Glutamatergic neuron (in vitro differentiated cells): ENCODE results near the gene SAPCD1. TPM values are rescaled to one million over a fixed set of nuclear protein-coding genes. Genes with fewer than 3 reads are reported as not detected.

Experiments used
- DNase-seq: peaks from one replicate; pipeline ENCODE4 v3.0.0; 2022
- H3K27ac Mint-ChIP-seq: one replicate; pipeline ENCODE4 v1.8.0; 2020; ENCODE audit warnings: mild to moderate bottlenecking, mixed read lengths, inconsistent platforms; ENCODE audit not compliant: unreplicated experiment
- H3K27me3 Mint-ChIP-seq: one replicate; pipeline ENCODE4 v1.8.0; 2020; ENCODE audit warnings: mild to moderate bottlenecking, moderate library complexity, mixed read lengths, inconsistent platforms; ENCODE audit not compliant: unreplicated experiment
- H3K36me3 Mint-ChIP-seq: one replicate; pipeline ENCODE4 v1.8.0; 2020; ENCODE audit warnings: mild to moderate bottlenecking, mixed read lengths, inconsistent platforms; ENCODE audit not compliant: unreplicated experiment
- H3K4me1 Mint-ChIP-seq: one replicate; pipeline ENCODE4 v1.8.0; 2020; ENCODE audit warnings: mild to moderate bottlenecking, low read depth, mixed read lengths, inconsistent platforms; ENCODE audit not compliant: unreplicated experiment
- H3K4me3 Mint-ChIP-seq: one replicate; pipeline ENCODE4 v1.8.0; 2020; ENCODE audit warnings: mild to moderate bottlenecking, mixed read lengths, inconsistent platforms; ENCODE audit not compliant: unreplicated experiment
- H3K9me3 Mint-ChIP-seq: one replicate; pipeline ENCODE4 v1.8.0; 2020; ENCODE audit warnings: mild to moderate bottlenecking, moderate library complexity, mixed read lengths, inconsistent platforms; ENCODE audit not compliant: unreplicated experiment
- total RNA-seq: library from RNA; stranded (reverse); fragmentation: NEBNext Ultra II Directional; extraction: Animal tissue kit (Norgen Biotek cat#: 25700); gene quantifications from one replicate; pipeline ENCODE4 v1.2.1, GENCODE V29; 2021; ENCODE audit not compliant: unreplicated experiment
- TF ChIP-seq, protein P1 (sequence below): fragments of 200-600 bp; sonication (generic); IDR thresholded peaks from one replicate; pipeline ENCODE4 v1.5.0; 2021; ENCODE audit not compliant: partially characterized antibody, unreplicated experiment

SAPCD1 gene
- total RNA-seq, 1 donor from 2014 or later = 3.7 TPM

GRCh38 chr6:31721351-31722020 lies 41.0 kb upstream of the SAPCD1 start, which contains the start of gene LY6G6C:
Gene LY6G6C, minus strand, starts transcription at chr6:31721746. Its CDS starts 67 bp downstream, at chr6:31721679.
- Mint-ChIP-seq H3K27ac (no peak within 1 kb of the TSS), H3K9me3 (peaks cover 11% of the 10 kb centered on the region), H3K27me3 (peaks cover 14% of the 10 kb centered on the region), H3K4me3 (no peak within 1 kb of the TSS), H3K36me3 (peaks cover 10% of the 10 kb centered on the region), H3K4me1 (no peaks in the 10 kb centered on the region)
- TF ChIP-seq, protein P1, sequence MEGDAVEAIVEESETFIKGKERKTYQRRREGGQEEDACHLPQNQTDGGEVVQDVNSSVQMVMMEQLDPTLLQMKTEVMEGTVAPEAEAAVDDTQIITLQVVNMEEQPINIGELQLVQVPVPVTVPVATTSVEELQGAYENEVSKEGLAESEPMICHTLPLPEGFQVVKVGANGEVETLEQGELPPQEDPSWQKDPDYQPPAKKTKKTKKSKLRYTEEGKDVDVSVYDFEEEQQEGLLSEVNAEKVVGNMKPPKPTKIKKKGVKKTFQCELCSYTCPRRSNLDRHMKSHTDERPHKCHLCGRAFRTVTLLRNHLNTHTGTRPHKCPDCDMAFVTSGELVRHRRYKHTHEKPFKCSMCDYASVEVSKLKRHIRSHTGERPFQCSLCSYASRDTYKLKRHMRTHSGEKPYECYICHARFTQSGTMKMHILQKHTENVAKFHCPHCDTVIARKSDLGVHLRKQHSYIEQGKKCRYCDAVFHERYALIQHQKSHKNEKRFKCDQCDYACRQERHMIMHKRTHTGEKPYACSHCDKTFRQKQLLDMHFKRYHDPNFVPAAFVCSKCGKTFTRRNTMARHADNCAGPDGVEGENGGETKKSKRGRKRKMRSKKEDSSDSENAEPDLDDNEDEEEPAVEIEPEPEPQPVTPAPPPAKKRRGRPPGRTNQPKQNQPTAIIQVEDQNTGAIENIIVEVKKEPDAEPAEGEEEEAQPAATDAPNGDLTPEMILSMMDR = no peak
- DNase-seq = no peak

GRCh38 chr6:31722173-31722572 lies 40.3 kb upstream of the SAPCD1 start:
- Mint-ChIP-seq H3K27ac (no peak overlapping the region), H3K4me3 (no peak overlapping the region), H3K4me1 (no peaks in the 10 kb centered on the region), H3K27me3 (peaks cover 14% of the 10 kb centered on the region), H3K9me3 (peaks cover 14% of the 10 kb centered on the region), H3K36me3 (peaks cover 14% of the 10 kb centered on the region)
- DNase-seq = no peak
- TF ChIP-seq, protein P1 = no peak

- Mint-ChIP-seq H3K27ac (no peak within 1 kb of the TSS), H3K27me3 (peaks cover 17% of the 10 kb centered on the region), H3K36me3 (peaks cover 14% of the 10 kb centered on the region), H3K4me3 (no peak within 1 kb of the TSS), H3K4me1 (no peaks in the 10 kb centered on the region), H3K9me3 (peaks cover 14% of the 10 kb centered on the region)
- DNase-seq = no peak
- TF ChIP-seq, protein P1 = no peak
Measured at GRCh38 chr6:31723245-31723979, 39.0 kb upstream of the SAPCD1 start, which contains the start of gene MPIG6B. Gene MPIG6B, plus strand, starts transcription at chr6:31723373. Its CDS starts 11 bp downstream, at chr6:31723384.

DNA sequence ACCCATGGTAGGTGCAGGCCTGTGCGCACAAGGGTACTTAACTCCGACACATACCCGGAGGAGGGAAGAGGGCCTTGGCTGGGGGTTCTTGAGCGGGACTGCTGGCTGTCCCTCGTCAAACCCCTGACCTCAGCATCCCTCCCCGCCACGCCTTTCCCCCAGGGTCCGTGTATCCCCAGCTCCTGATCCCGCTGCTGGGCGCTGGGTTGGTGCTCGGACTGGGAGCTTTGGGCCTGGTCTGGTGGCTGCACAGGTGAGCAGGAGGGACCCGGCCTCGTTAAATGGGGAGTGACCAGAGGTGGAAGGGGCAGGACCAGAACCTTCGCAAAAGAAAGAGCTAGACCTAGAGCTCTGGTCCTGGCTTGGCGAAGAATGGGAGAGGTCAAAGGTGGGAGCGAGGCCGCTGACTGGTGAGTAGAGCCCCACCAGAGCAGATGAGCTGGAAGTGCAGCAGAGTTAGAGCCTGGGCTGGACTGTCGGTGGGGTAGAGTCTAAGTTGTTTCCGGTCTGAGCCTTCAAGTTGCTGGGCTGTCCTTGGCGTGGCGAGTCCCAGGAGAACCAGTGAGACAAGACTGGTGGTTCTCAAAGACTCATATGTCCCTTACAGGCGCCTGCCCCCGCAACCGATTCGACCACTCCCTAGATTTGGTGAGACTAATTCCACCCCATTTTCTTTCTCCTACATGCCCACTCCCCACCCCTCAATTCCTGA lies 38.3 kb upstream of the SAPCD1 start:
- no peaks in the 10 kb centered on the region for H3K4me1 Mint-ChIP-seq
- TF ChIP-seq, protein P1 = no peak
- H3K36me3 Mint-ChIP-seq = peaks cover 14% of the 10 kb centered on the region
- no peak overlapping the region for H3K27ac Mint-ChIP-seq
- DNase-seq = no peak
- no peak overlapping the region for H3K4me3 Mint-ChIP-seq
- H3K9me3 Mint-ChIP-seq = peaks cover 16% of the 10 kb centered on the region
- H3K27me3 Mint-ChIP-seq = peaks cover 18% of the 10 kb centered on the region
